Measurements from ENCODE around the gene SLC15A4. TPM values are rescaled to one million over a fixed set of nuclear protein-coding genes. Genes with fewer than 3 reads are reported as not detected.

The SLC15A4 gene
- total and polyA plus RNA-seq, 4 donors, result 7.3 to 25.3 (median 14.9) TPM

DNA sequence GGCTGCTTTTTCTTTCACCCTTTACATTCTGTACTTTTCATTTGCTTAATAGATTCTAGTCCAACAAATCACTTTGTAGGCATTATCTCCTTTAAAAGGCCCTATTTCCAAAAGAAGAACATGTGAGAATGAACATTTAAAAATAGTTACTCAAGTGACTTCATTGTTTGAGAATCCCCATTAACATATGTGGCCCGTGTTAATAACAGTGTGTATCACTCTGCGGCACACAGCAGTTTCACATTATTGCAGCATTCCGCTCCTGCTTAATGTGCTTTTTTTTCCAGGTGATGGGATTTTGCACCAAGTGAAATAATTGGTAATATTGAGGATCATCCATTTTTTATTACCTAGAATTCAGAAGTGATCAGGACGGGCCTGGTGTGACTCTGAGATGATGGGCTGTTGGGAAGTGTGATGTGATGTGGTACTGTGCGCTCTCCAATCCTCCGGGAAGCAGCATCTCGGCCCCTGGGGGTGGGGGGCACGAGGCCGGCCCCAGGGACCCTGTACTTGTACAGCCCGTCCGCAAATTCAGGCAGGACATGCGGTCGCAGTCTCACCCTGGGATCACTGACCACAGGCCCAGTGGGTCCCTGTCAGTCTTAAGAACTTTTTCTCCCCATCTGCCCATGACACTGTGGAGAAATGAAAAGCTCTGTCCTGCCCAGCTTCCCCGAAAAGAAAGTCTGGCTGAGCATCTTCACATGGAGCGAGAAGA is 32.9 kb downstream of the SLC15A4 start:
- no peak for DNase-seq (ENCODE audit: low spot score)
- no peaks in the 10 kb centered on the region for H3K9me3 ChIP-seq (ENCODE audit: control insufficient read depth in 4 of 4, low read length in 3 of 4)
- WGBS, result 97% methylated on average over 15 of the region's 15 CpGs
- H3K36me3 ChIP-seq (ENCODE audit: control insufficient read depth in 4 of 4, insufficient read depth in 3 of 4, low read depth in 1 of 4, low read length in 3 of 4), result peaks cover 2 to 36% (median 20%) of the 10 kb centered on the region in 4 donors
- H3K9ac ChIP-seq (ENCODE audit: low read depth in 1 of 2, low read length in 2 of 2), result no peak overlapping the region
- H3K27me3 ChIP-seq (ENCODE audit: control insufficient read depth in 4 of 4, insufficient read depth in 4 of 4, low read length in 3 of 4), result no peaks in the 10 kb centered on the region
- TF ChIP-seq SP1 (IDR thresholded peaks at IDR 0.05) (no peak), TAF1 (conservative IDR thresholded peaks at IDR 0.05) (no peak), HNF4A (conservative IDR thresholded peaks at IDR 0.05) (no peak), HNF4G (IDR thresholded peaks at IDR 0.05) (no peak), GABPA (IDR thresholded peaks at IDR 0.05 in 1 of 2, conservative IDR thresholded peaks at IDR 0.05 in 1 of 2) (no peak), YY1 (IDR thresholded peaks at IDR 0.05) (no peak), JUND (IDR thresholded peaks at IDR 0.05) (no peak), FOXA1 (IDR thresholded peaks at IDR 0.05) (no peak), FOXA2 (IDR thresholded peaks at IDR 0.05) (no peak), RXRA (IDR thresholded peaks at IDR 0.05) (no peak), NR2F2 (IDR thresholded peaks at IDR 0.05) (no peak)
- TF ChIP-seq, protein P1, sequence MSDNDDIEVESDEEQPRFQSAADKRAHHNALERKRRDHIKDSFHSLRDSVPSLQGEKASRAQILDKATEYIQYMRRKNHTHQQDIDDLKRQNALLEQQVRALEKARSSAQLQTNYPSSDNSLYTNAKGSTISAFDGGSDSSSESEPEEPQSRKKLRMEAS (IDR thresholded peaks at IDR 0.05), result no peak
- TF ChIP-seq, protein P2, sequence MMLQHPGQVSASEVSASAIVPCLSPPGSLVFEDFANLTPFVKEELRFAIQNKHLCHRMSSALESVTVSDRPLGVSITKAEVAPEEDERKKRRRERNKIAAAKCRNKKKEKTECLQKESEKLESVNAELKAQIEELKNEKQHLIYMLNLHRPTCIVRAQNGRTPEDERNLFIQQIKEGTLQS (IDR thresholded peaks at IDR 0.05), result no peak
- H3K27ac ChIP-seq (ENCODE audit: low read depth in 1 of 2, low read length in 2 of 2), result no peak overlapping the region
- no peak overlapping the region for H3K4me3 ChIP-seq (ENCODE audit: low read depth in 1 of 3, low read length in 3 of 3)
- H3K4me1 ChIP-seq (ENCODE audit: control insufficient read depth in 4 of 4, insufficient read depth in 4 of 4, low read length in 3 of 4), result no peaks in the 10 kb centered on the region

DNA sequence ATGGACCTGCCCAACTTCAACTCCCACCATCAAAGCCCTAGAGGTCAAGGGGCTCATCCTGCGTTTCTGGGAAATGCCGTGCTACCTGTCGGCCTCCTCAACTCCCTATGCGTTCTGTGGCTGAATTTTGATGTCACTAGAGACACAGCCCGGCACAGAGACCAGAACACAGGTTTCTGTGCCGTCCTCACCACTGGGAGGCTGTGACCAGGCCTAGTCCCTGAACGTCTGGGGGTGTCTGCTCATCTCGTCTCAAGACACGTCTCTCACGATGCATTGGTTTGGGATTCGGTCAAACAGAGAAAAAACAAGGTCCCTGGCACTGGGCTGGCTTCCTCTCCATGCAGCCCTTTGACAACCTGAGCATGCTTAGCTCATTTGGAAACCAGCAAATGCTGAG is 33.5 kb downstream of the SLC15A4 start:
- no peaks in the 10 kb centered on the region for H3K4me1 ChIP-seq (ENCODE audit: control insufficient read depth in 4 of 4, insufficient read depth in 4 of 4, low read length in 3 of 4)
- H3K36me3 ChIP-seq (ENCODE audit: control insufficient read depth in 4 of 4, insufficient read depth in 3 of 4, low read depth in 1 of 4, low read length in 3 of 4), result peaks cover 2 to 30% (median 15%) of the 10 kb centered on the region in 4 donors
- no peak for TF ChIP-seq JUND (IDR thresholded peaks at IDR 0.05)
- no peak for TF ChIP-seq GABPA (IDR thresholded peaks at IDR 0.05 in 1 of 2, conservative IDR thresholded peaks at IDR 0.05 in 1 of 2)
- TF ChIP-seq, protein P2 (IDR thresholded peaks at IDR 0.05), result no peak
- TF ChIP-seq, protein P3, sequence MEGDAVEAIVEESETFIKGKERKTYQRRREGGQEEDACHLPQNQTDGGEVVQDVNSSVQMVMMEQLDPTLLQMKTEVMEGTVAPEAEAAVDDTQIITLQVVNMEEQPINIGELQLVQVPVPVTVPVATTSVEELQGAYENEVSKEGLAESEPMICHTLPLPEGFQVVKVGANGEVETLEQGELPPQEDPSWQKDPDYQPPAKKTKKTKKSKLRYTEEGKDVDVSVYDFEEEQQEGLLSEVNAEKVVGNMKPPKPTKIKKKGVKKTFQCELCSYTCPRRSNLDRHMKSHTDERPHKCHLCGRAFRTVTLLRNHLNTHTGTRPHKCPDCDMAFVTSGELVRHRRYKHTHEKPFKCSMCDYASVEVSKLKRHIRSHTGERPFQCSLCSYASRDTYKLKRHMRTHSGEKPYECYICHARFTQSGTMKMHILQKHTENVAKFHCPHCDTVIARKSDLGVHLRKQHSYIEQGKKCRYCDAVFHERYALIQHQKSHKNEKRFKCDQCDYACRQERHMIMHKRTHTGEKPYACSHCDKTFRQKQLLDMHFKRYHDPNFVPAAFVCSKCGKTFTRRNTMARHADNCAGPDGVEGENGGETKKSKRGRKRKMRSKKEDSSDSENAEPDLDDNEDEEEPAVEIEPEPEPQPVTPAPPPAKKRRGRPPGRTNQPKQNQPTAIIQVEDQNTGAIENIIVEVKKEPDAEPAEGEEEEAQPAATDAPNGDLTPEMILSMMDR (IDR thresholded peaks at IDR 0.05; ENCODE audit: low read depth, low read length, missing input control), result no peak
- TF ChIP-seq TAF1 (conservative IDR thresholded peaks at IDR 0.05), result no peak
- no peak for TF ChIP-seq YY1 (IDR thresholded peaks at IDR 0.05)
- no peak for TF ChIP-seq RAD21 (IDR thresholded peaks at IDR 0.05)
- no peak for TF ChIP-seq NR2F2 (IDR thresholded peaks at IDR 0.05)
- TF ChIP-seq, protein P4, sequence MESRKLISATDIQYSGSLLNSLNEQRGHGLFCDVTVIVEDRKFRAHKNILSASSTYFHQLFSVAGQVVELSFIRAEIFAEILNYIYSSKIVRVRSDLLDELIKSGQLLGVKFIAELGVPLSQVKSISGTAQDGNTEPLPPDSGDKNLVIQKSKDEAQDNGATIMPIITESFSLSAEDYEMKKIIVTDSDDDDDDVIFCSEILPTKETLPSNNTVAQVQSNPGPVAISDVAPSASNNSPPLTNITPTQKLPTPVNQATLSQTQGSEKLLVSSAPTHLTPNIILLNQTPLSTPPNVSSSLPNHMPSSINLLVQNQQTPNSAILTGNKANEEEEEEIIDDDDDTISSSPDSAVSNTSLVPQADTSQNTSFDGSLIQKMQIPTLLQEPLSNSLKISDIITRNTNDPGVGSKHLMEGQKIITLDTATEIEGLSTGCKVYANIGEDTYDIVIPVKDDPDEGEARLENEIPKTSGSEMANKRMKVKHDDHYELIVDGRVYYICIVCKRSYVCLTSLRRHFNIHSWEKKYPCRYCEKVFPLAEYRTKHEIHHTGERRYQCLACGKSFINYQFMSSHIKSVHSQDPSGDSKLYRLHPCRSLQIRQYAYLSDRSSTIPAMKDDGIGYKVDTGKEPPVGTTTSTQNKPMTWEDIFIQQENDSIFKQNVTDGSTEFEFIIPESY (IDR thresholded peaks at IDR 0.05), result no peak

More for the DNA sequence above, 33.5 kb downstream of the SLC15A4 start:
- no peak overlapping the region for H3K9ac ChIP-seq (ENCODE audit: low read depth in 1 of 2, low read length in 2 of 2)
- WGBS, result 82% methylated on average over 11 of the region's 11 CpGs
- no peaks in the 10 kb centered on the region for H3K27me3 ChIP-seq (ENCODE audit: control insufficient read depth in 4 of 4, insufficient read depth in 4 of 4, low read length in 3 of 4)
- H3K4me3 ChIP-seq (ENCODE audit: low read depth in 1 of 3, low read length in 3 of 3), result no peak overlapping the region
- no peaks in the 10 kb centered on the region for H3K9me3 ChIP-seq (ENCODE audit: control insufficient read depth in 4 of 4, low read length in 3 of 4)
- DNase-seq (ENCODE audit: low spot score), result no peak
- H3K27ac ChIP-seq (ENCODE audit: low read depth in 1 of 2, low read length in 2 of 2), result no peak overlapping the region

All from liver (tissue), 9 donors.